Retina (tissue), 1 donor: ENCODE data around the gene NHSL2.
"Not testable (repeated sequence)": the region's sequence is repeated elsewhere in the genome, so short reads cannot be mapped to it uniquely, and the experiment has no call there.

Source experiments
- DNase-seq: peaks from one replicate; pipeline ENCODE4 v3.0.0-alpha.2; 2016

Gene NHSL2

GRCh38 chrX:71910643-71910985, at the start of gene NHSL2:
TSS of gene NHSL2 (plus strand) at chrX:71910845.
- DNase-seq, result peak; percentile 33

GRCh38 chrX:71867680-71868079, 43.0 kb upstream of the NHSL2 start:
- no peak for DNase-seq

- DNase-seq, result not testable (repeated sequence)
These were observed 41.1 kb upstream of the NHSL2 start for GRCh38 chrX:71869566-71869965.

- no peak for DNase-seq
These were observed 40.2 kb upstream of the NHSL2 start for GRCh38 chrX:71870208-71871098.

- no peak for DNase-seq
These were observed 39.3 kb upstream of the NHSL2 start for GRCh38 chrX:71871367-71871766.

GRCh38 chrX:71872542-71873458, 37.8 kb upstream of the NHSL2 start:
- DNase-seq, result no peak

GRCh38 chrX:71873459-71873833, 37.2 kb upstream of the NHSL2 start:
- no peak for DNase-seq

- DNase-seq, result not testable (repeated sequence)
These were observed 33.8 kb upstream of the NHSL2 start for GRCh38 chrX:71876841-71877240.

- no peak for DNase-seq
These were observed 25.5 kb upstream of the NHSL2 start for GRCh38 chrX:71885099-71885498.

GRCh38 chrX:71895607-71896006, 15.0 kb upstream of the NHSL2 start:
- no peak for DNase-seq

GRCh38 chrX:71906144-71906543, 4.5 kb upstream of the NHSL2 start:
- DNase-seq, result no peak

- DNase-seq, result no peak
These were observed 2.3 kb upstream of the NHSL2 start for GRCh38 chrX:71908387-71908786.

GRCh38 chrX:71909956-71910355, 689 bp upstream of the NHSL2 start:
- peak; percentile 13 for DNase-seq

- peak; percentile 44 for DNase-seq
These were observed 513 bp downstream of the NHSL2 start for GRCh38 chrX:71910986-71911730.

GRCh38 chrX:71911731-71912050, 1.0 kb downstream of the NHSL2 start:
- DNase-seq, result peak; percentile 43

- no peak for DNase-seq
These were observed 1.5 kb downstream of the NHSL2 start for GRCh38 chrX:71912156-71912555.

GRCh38 chrX:71913156-71913950, 2.7 kb downstream of the NHSL2 start:
- DNase-seq, result no peak

GRCh38 chrX:71917621-71918343, 7.1 kb downstream of the NHSL2 start:
- DNase-seq, result no peak

GRCh38 chrX:71919431-71919830, 8.8 kb downstream of the NHSL2 start:
- no peak for DNase-seq

GRCh38 chrX:71919886-71920285, 9.2 kb downstream of the NHSL2 start:
- no peak for DNase-seq

- DNase-seq, result no peak
These were observed 12.0 kb downstream of the NHSL2 start for GRCh38 chrX:71922686-71923085.

GRCh38 chrX:71923516-71923915, 12.9 kb downstream of the NHSL2 start:
- no peak for DNase-seq
